Measurements from ENCODE around the gene MRTFB. TPM values are rescaled to one million over a fixed set of nuclear protein-coding genes. Genes with fewer than 3 reads are reported as not detected.

MRTFB gene
- total and polyA plus RNA-seq, 2 of the 13 experiments (the other 11 are each of a cell fraction or from before 2014, with no cell fraction given): 11.4 to 14.0 TPM

DNA sequence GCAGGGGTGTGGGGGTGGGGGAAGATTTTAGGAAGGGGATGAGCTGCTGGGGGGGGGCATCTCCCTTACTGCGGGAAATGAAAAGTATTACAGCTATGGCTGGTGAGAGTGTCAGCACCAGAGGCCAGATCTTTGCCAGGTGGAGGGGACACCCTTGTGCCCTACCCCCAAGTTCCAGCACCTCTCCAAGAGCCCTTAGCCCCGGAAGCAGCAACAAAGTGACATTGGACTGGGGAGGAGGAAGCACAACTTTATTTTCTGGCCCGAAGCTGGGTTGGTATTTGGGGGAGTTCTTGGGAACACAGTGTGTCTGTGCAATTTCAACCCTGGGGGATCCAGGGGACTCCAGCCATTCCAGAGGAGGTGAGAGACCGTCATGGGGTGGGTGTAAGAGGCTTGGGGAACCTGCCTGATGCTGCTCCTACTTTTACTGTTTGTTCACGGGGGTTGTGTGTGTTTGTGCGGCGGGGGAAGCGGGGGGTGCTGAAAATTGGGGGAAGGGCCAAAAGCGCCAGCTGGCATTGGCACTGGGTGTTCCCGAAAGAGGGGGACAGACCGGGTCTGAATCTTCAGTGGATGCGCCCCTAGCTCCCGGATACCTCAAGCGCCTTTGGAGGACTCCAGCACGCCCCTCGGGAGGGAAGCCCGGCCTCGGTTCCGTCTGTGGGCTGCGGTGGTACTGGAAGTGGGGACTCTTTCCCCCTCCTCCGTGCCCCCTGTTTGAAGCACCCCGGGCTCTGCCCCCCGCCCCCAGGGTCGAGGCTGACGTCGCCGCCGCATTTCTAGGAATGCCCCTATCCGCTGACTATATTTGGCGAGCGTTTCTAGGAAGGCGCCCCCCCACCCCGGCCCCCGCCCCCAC lies 230.3 kb downstream of the MRTFB start (continued):
- TF ChIP-seq BCL6 (CRISPR knock-in tag; IDR thresholded peaks at IDR 0.05) (peak; percentile 91), KDM4B (CRISPR knock-in tag; IDR thresholded peaks at IDR 0.05) (no peak), ZNF354B (CRISPR knock-in tag; IDR thresholded peaks at IDR 0.05) (0 out of 2 replicates have a peak, but pooled peaks have one; percentile 26), ZBTB7B (CRISPR knock-in tag; IDR thresholded peaks at IDR 0.05) (no peak; the same call in 1 of the 2 replicates), ZNF333 (CRISPR knock-in tag; IDR thresholded peaks at IDR 0.05; ENCODE audit: borderline replicate concordance) (peak; percentile 78; the same call in 1 of the 2 replicates), NFYB (CRISPR knock-in tag; IDR thresholded peaks at IDR 0.05) (0 out of 2 replicates have a peak, but pooled peaks have one; percentile 10), BORCS8-MEF2B (CRISPR knock-in tag; IDR thresholded peaks at IDR 0.05) (peak; percentile 55; the same call in 1 of the 2 replicates), ZNF329 (CRISPR knock-in tag; IDR thresholded peaks at IDR 0.05; ENCODE audit: low read depth) (0 out of 2 replicates have a peak, but pooled peaks have one; percentile 1), GATA4 (IDR thresholded peaks at IDR 0.05; ENCODE audit: borderline replicate concordance, low read depth) (no peak), SNAI1 (CRISPR knock-in tag; IDR thresholded peaks at IDR 0.05; ENCODE audit: borderline replicate concordance) (peak; percentile 79; the same call in 1 of the 2 replicates), SRF (IDR thresholded peaks at IDR 0.05; ENCODE audit: low read depth, low read length) (peak; percentile 66), MXI1 (IDR thresholded peaks at IDR 0.05; ENCODE audit: borderline replicate concordance, low read depth, low read length) (no peak), ZKSCAN5 (CRISPR knock-in tag; IDR thresholded peaks at IDR 0.05) (0 out of 2 replicates have a peak, but pooled peaks have one; percentile 78), ZNF850 (CRISPR knock-in tag; conservative IDR thresholded peaks at IDR 0.05) (0 out of 2 replicates have a peak, but pooled peaks have one; percentile 40), CSRNP1 (CRISPR knock-in tag; IDR thresholded peaks at IDR 0.05) (0 out of 2 replicates have a peak, but pooled peaks have one; percentile 47), ZNF44 (CRISPR knock-in tag; IDR thresholded peaks at IDR 0.05) (no peak), RXRA (CRISPR knock-in tag; IDR thresholded peaks at IDR 0.05) (0 out of 2 replicates have a peak, but pooled peaks have one; percentile 9), HNRNPL (IDR thresholded peaks at IDR 0.05; ENCODE audit: low read depth, low read length) (0 out of 2 replicates have a peak, but pooled peaks have one; percentile 73), KDM5A (IDR thresholded peaks at IDR 0.05; ENCODE audit: borderline replicate concordance, low read length) (no peak)
- TF ChIP-seq, protein P1, sequence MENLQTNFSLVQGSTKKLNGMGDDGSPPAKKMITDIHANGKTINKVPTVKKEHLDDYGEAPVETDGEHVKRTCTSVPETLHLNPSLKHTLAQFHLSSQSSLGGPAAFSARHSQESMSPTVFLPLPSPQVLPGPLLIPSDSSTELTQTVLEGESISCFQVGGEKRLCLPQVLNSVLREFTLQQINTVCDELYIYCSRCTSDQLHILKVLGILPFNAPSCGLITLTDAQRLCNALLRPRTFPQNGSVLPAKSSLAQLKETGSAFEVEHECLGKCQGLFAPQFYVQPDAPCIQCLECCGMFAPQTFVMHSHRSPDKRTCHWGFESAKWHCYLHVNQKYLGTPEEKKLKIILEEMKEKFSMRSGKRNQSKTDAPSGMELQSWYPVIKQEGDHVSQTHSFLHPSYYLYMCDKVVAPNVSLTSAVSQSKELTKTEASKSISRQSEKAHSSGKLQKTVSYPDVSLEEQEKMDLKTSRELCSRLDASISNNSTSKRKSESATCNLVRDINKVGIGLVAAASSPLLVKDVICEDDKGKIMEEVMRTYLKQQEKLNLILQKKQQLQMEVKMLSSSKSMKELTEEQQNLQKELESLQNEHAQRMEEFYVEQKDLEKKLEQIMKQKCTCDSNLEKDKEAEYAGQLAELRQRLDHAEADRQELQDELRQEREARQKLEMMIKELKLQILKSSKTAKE (CRISPR knock-in tag; IDR thresholded peaks at IDR 0.05; ENCODE audit: borderline replicate concordance): 0 out of 2 replicates have a peak, but pooled peaks have one; percentile 1
- TF ChIP-seq, protein P2, sequence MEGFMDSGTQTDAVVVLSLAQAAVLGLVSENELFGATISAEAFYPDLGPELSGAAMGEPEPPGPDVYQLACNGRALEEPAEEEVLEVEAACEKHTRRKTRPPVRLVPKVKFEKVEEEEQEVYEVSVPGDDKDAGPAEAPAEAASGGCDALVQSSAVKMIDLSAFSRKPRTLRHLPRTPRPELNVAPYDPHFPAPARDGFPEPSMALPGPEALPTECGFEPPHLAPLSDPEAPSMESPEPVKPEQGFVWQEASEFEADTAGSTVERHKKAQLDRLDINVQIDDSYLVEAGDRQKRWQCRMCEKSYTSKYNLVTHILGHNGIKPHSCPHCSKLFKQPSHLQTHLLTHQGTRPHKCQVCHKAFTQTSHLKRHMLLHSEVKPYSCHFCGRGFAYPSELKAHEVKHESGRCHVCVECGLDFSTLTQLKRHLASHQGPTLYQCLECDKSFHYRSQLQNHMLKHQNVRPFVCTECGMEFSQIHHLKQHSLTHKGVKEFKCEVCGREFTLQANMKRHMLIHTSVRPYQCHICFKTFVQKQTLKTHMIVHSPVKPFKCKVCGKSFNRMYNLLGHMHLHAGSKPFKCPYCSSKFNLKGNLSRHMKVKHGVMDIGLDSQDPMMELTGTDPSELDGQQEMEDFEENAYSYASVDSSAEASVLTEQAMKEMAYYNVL (CRISPR knock-in tag; IDR thresholded peaks at IDR 0.05; ENCODE audit: borderline replicate concordance): peak; percentile 35; the same call in 1 of the 2 replicates
- TF ChIP-seq, protein P3, sequence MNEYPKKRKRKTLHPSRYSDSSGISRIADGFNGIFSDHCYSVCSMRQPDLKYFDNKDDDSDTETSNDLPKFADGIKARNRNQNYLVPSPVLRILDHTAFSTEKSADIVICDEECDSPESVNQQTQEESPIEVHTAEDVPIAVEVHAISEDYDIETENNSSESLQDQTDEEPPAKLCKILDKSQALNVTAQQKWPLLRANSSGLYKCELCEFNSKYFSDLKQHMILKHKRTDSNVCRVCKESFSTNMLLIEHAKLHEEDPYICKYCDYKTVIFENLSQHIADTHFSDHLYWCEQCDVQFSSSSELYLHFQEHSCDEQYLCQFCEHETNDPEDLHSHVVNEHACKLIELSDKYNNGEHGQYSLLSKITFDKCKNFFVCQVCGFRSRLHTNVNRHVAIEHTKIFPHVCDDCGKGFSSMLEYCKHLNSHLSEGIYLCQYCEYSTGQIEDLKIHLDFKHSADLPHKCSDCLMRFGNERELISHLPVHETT (CRISPR knock-in tag; conservative IDR thresholded peaks at IDR 0.05): 0 out of 2 replicates have a peak, but pooled peaks have one; percentile 16

Measured in HepG2 (cell line).